Retinal pigment epithelial cell (primary cell): ENCODE results near the gene KDM5C.

Source experiments
- DNase-seq: peaks from one replicate; pipeline ENCODE4 v3.0.0-alpha.2; 2010; ENCODE audit warnings: low read depth
- H3K4me3 ChIP-seq: 2 replicates; pipeline ENCODE4 v1.5.1; 2011; ENCODE audit warnings: mild to moderate bottlenecking, low read length, control low read depth, moderate library complexity
- TF ChIP-seq, protein P1 (sequence below): conservative IDR thresholded peaks from 2 replicates; pipeline ENCODE4 v1.5.1; 2011; ENCODE audit warnings: low read depth, low read length, control low read depth, inconsistent platforms

Gene KDM5C

DNA sequence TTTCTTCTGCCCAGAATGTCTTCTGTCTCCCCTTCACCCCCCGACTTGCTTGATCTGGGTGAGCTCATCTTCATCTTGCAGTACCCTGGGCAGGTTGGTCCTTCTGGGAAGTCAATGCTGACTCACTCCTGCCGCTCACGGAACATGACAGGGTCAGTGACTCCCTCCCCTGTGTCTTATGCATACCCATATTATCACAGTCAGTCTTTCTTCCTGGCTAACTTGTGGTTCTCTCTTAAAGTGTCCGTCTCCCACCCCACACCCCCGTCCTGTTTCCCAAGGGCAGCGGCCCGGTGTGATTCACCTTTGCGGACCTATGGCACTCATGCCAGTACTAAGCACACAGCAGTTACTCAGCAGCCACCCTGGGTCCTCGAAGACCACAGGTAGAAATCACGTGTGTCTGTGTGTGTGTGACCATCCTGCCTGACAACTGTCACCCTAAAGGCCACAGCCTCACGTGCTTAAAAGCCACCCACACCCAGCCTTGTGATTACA is 38.6 kb upstream of the KDM5C start:
- DNase-seq: no peak
- TF ChIP-seq, protein P1, sequence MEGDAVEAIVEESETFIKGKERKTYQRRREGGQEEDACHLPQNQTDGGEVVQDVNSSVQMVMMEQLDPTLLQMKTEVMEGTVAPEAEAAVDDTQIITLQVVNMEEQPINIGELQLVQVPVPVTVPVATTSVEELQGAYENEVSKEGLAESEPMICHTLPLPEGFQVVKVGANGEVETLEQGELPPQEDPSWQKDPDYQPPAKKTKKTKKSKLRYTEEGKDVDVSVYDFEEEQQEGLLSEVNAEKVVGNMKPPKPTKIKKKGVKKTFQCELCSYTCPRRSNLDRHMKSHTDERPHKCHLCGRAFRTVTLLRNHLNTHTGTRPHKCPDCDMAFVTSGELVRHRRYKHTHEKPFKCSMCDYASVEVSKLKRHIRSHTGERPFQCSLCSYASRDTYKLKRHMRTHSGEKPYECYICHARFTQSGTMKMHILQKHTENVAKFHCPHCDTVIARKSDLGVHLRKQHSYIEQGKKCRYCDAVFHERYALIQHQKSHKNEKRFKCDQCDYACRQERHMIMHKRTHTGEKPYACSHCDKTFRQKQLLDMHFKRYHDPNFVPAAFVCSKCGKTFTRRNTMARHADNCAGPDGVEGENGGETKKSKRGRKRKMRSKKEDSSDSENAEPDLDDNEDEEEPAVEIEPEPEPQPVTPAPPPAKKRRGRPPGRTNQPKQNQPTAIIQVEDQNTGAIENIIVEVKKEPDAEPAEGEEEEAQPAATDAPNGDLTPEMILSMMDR: no peak
- no peak overlapping the region for H3K4me3 ChIP-seq

DNA sequence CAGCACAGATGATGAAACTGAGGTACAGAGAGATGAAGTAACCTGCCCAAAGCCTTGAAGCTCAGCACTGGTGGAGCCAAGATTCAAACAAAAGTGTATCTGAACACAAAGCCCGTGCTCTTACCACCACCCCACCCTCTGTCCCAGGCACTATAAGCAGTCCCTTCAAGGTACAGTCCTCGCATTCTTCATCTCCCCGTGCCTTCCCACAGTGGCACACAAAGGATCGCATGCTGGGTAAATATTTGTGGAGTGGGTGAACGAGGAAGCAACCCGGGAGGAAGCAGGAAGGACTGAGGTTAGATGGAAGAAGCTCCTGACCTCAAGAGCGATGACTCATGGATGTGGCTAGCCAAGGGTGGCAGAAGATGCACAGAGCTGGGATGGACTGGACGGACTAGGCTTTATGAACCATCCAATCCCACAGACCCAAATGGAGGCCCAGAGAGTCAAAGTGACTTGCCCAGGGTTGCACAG is 37.9 kb upstream of the KDM5C start:
- DNase-seq: no peak
- no peak overlapping the region for H3K4me3 ChIP-seq
- TF ChIP-seq, protein P1: no peak

DNA sequence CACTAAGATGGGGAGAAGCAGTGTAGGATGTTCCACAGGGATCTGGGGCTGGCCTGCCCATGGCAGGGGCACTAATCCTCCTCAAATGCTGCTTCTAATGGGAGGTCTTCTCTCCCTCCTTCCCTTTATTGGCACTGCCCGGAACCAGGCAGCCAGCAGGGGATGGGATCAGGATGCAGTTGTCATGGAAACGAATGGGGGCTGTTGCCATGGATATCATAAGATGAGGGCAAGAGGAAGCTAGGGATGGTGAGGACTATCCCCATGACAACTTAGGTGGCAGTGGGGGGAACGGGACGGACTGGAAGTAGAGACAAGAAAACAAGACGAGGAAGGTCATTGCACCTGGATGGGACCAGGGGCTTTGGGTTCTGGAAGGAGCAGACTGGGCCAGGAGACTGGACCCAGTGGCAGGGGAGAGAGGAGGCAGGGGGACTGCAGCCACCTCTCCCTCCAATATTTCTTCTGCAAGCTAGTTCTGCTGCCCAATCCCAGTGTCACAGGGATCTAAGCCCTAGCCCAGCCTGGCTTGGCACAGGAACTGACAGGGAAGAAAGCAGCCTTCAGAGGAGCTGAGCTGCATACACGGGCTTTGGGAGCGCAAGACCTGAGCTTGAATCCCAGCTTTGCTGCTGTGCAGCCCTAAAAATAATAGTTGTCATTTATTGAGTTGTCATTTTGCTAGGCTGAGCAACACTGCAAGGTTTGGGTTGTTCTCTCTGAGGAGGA is 37.3 kb upstream of the KDM5C start:
- TF ChIP-seq, protein P1: no peak
- H3K4me3 ChIP-seq: no peak overlapping the region
- no peak for DNase-seq

DNA sequence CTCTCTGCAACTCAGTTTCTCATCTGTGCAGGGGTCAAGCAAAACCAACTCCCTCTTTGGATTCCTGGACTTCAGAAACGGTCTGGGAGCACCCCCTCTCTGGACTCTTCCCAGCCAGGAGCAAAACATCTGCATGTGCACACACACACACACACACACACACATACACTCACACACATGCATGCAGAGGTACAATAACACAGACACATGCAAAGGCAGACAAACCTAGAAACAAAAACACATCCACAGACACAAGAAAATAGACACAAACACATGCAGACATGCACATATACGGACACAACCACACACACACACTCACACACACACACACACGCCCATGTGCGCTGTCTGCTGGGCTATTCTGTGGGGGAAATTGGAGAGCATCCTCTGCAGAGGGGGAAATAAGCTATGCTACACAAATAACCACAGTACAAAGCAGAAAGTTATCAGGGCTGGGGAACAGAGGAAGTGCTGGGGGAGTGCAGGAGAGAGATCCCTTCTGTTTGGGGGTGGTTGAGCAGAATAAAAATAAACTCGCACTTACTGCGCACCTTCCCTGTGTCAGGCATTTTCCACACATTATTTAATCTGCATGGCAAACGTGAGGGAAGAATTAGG is 36.5 kb upstream of the KDM5C start:
- TF ChIP-seq, protein P1: no peak
- no peak for DNase-seq
- no peak overlapping the region for H3K4me3 ChIP-seq

GRCh38 chrX:53260836-53261235 is 35.8 kb upstream of the KDM5C start:
- TF ChIP-seq, protein P1: no peak
- no peak overlapping the region for H3K4me3 ChIP-seq
- DNase-seq: no peak

GRCh38 chrX:53257670-53258423 is 32.8 kb upstream of the KDM5C start:
- H3K4me3 ChIP-seq: no peak overlapping the region
- DNase-seq: no peak
- TF ChIP-seq, protein P1: no peak
